G401 (cell line): Measurements from ENCODE around the gene PIEZO1. TPM values are rescaled to one million over a fixed set of nuclear protein-coding genes. Genes with fewer than 3 reads are reported as not detected.
A peak's percentile ranks its signal among the peaks of the same experiment; 100 is the strongest.

ENCODE experiments used
- DNase-seq: peaks from one replicate; pipeline ENCODE4 v3.0.0-alpha.2; 2015; ENCODE audit warnings: low spot score
- in situ Hi-C: cut with HindIII; loops from 2 replicates; pipeline ENCODE4 v1.10.0; 2016; ENCODE audit warnings: low sequenced_read_pairs, mixed read lengths
- total RNA-seq: library from RNA; depleted of rRNA; stranded (reverse); fragments of >200 nt; shearing (Covaris generic); gene quantifications from 2 replicates; pipeline ENCODE4 v1.2.3, GENCODE V29; 2014

Gene PIEZO1
- total RNA-seq, 1 experiment from 2014 or later: 75.6 TPM

DNA sequence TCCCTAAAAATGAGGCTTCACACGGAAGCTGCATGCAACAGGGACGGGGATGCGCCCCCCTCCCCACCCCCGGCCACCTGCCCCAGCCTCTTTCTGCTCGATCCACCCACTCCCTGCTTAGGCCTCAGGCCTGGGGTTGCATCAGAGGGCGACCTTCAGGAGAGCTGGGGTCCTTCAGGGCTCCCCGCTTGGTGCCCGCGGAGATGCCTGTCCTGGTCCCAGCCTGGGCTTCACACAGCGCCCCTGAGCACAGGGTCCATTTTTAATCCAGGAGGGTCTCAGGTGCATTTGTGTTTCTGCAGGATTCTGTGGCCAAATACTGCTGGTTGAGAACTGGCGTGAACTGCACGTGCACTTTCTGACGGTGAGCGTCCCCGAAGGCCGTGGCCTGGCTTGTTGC lies 34.1 kb upstream of the PIEZO1 start:
- no peak for DNase-seq
- in situ Hi-C loops: no loop called here

DNA sequence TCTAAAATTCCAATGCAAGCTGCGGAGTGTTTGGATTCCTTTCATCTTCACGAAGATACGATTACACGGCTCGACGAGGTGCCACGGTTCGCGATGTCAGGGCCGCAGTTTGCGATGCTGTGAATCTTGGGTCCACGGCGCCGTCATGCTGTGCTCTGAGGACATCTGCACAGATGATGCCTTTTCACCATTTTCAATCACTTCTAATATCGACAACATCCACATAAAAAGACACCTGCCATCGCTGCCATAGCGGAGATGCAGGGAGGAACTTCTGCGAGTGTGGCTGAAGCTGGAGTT lies 33.5 kb upstream of the PIEZO1 start:
- in situ Hi-C loops: no loop called here
- DNase-seq: no peak

DNA sequence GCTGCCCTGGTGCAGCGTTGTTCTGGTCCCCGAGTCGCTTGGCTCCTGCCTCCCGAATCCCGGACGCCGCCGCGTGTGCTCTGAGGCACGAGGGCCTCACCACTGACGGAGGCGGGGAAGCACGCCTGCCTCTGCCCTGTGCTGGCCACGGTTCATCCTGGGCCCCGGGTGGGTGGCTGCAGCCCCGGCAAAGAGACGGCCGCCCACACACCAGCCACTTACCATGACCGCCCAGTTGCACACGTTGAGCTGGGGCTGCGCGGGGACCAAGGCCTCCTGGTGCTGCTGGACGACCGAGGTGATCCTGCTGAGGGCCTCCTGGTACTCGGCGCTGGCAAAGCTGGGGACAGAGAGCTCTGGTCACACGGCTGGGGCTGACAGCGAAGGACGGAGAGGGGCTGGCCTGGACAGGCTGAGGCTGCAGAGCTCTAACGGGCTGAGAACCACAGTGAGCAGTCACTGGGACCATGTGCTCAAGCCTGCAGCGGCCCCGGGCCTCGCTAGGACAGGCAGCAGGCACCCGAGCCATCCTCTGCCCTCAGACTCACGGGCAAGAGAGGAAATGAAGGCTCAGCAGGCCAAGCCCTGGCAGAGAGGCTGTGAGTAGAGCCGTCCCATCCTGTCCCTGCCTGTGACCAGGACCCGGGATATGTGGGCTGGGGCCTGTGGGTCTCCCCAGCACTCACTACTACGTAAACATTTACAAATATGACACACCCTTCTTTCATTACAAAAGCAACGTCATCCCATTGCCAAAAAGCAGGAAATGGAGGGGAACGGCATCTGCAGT lies 33.0 kb upstream of the PIEZO1 start:
- DNase-seq: no peak
- in situ Hi-C loops: no loop called here

GRCh38 chr16:88816736-88817535 lies 31.9 kb upstream of the PIEZO1 start:
- in situ Hi-C loops: no loop called here
- no peak for DNase-seq

DNA sequence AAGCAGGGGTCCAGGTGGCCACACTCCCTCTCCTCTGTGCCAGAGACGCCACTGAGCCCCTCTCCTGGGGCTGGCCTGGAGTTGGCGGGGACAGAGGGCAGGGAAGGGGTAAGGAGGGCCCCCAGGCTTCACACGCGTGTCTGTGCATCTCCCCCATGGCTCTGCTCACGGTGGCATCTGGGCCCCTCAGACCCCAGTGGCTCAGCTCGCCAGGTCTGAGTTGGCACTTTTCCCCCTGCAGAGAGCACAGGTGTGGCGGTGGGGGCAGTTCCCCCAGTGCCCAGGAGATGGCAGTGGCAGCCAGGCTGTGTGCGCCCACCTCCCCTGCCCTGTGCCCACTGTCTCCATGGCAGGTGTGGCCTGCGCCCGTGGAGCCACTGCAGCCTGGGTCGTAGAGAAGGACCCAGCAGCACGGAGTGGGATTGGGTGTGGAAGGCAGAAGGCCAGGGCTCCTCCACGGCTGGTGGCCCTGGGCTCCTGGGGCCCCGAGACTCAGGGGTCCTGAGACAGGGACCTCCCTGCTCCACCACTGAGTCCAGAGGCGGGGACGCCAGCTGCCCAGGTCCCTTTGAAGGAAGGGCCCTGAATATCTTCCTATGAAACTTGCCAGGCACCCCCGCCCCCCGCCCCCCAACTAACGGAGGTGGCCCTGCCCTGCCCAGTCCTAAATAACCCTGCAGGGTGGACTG lies 31.0 kb upstream of the PIEZO1 start:
- in situ Hi-C loops: no loop called here
- peak; percentile 50 for DNase-seq

DNA sequence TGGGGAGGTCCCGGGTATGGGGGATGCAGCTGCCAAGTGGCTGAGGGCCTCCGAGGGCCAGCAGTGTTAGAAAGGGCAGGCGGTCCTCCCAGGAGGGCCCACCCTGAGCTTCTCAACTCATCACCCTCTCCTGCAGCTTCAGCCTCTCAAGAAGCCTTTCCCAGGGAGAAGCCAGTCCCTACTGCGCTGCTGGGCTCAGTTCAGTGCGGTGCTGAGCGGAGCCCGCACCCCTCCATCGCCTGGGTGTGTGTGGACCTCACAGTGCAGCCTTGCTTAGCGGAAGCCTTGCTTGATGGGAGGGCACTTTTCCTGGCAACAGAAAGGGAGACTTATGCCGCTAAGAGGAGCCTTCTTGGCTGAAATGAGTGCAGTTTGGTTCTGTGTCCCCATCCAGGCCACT lies 30.2 kb upstream of the PIEZO1 start:
- in situ Hi-C loops: no loop called here

GRCh38 chr16:88814144-88814502 lies 29.1 kb upstream of the PIEZO1 start:
- in situ Hi-C loops: no loop called here
- DNase-seq: no peak

More for the DNA sequence above, 30.2 kb upstream of the PIEZO1 start:
- DNase-seq: no peak

GRCh38 chr16:88813269-88814143 lies 28.5 kb upstream of the PIEZO1 start:
- DNase-seq: no peak
- in situ Hi-C loops: no loop called here

DNA sequence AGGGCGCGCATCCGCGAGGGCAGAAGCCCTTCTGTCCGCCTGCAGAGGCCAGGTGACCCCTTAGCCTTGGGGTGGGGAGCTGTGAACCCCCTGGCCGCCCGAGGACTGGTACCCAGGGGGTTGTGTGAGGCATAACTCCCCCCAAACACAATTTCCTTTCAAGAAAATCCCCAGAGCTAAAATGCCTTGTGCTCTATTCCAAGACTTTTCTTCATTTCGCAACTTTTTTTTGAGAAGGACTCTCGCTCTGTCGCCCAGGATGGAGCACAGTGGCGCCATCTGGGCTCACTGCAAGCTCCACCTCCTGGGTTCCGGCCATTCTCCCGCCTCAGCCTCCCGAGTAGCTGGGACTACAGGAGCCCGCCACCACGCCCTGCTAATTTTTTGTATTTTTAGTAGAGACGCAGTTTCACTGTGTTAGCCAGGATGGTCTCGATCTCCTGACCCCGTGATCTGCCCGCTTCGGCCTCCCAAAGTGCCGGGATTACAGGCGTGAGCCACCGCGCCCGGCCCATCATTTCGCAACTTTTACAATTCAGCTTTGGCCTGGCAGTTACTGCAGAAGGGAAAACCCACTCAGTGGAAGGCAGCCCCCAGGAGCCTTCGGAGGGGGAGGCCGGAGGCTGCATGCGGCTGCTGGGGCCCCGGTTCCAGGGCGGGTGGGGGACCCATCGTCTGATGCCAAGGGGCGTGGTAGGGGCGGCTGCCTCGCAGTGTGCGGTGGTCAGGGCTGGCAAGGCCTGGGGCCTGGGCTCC lies 27.7 kb upstream of the PIEZO1 start:
- peak; percentile 52 for DNase-seq
- in situ Hi-C loops: no loop called here

DNA sequence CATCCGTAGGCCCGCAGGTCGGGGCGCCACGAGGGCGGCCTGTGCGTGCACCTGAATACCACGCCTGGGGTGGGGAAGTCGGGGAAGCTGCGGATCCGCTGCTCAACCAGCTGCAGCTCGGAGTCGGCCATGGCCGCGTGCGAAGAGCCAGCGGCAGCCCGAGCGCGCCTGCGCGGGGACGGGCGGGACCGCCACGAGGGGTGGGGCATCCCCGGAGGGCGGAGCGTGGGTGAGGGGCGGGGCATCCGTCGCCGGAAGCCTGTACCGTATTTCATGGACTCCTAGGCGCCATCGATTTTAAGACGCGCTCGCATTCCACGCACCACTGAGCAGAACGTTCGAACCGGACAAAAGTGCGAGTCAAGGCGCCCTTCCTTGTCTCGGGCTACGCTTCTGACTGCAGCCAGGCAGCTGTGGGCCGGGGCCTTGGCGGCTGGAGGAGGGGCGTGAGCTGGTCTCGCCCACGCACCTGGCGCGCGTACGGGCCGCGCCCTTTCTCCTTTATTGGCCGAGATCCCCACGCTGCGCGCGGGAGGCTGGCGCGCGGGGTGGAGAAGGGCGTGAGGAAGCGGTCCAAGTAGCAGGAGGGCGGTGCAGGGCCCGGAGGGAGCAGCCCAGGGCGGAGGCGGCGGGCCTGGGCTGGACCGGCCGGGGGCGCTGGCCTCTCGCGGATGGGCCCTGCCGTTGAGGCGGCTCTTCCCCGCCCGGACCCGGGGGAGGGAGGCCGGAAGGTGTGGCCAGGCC lies 26.9 kb upstream of the PIEZO1 start, which contains the start of gene APRT:
Gene APRT (minus strand): TSS at position 160 of the 744 bp plus-strand sequence. CDS start 29 bp downstream, at position 131.
- in situ Hi-C loops: no loop called here
- DNase-seq: peak; percentile 92

- peak; percentile 77 for DNase-seq
- in situ Hi-C loops: no loop called here
These were observed 26.1 kb upstream of the PIEZO1 start for GRCh38 chr16:88810912-88811768.

GRCh38 chr16:88810166-88810911 lies 25.3 kb upstream of the PIEZO1 start:
- in situ Hi-C loops: no loop called here
- DNase-seq: no peak

- in situ Hi-C loops: no loop called here
- DNase-seq: no peak
These were observed 24.7 kb upstream of the PIEZO1 start for GRCh38 chr16:88809676-88810165.

GRCh38 chr16:88809068-88809675 lies 24.2 kb upstream of the PIEZO1 start:
- in situ Hi-C loops: no loop called here
- peak; percentile 45 for DNase-seq

DNA sequence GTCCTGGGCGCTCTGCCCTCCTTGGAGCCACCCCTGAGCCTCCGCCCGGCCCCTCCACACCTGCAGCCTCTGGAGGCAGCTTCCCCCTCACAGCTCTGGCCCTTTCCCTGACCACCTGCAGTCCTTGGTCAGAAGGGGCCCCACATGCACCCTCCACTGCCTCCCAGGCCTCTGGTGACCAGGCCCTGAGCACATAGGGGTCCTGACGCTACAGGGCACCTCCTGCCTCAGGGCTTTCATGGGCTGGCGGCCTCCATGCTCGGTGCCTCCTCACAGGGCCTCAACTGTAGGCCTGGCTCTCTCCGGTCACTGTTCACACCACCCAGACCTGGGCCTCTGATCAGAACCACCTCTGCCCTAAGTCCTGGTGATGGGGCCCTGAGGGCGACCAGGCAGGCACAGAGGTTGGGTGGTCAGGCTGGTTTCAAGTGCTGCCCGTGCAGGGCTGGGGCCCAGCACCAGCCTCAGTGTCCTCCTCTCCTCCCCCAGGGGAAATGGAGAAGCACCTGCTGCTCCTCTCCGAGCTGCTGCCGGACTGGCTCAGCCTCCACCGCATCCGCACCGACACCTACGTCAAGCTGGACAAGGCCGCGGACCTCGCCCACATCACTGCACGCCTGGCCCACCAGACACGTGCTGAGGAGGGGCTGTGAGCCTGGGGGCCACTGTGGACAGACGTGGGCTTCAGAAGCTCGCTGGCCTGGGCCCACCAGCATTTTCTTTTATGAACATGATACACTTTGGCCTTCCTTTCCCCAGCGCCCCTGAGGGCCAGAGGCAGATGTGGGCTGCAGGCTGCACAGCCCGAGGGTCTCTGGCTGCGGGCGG lies 22.8 kb upstream of the PIEZO1 start:
- DNase-seq: no peak
- in situ Hi-C loops: no loop called here
